T-helper 2 cell treated with Interferon-gamma antibody and Interleukin-4, amounts not matched to agents 5 μg/mL and 100 μg/mL, for 36 hours (primary cell): Measurements from ENCODE around the gene MTUS2.
A peak's percentile ranks its signal among the peaks of the same experiment; 100 is the strongest.

Experiments
- DNase-seq: peaks from one replicate; pipeline ENCODE4 v3.0.0; 2021; ENCODE audit warnings: low spot score
- H3K27ac Mint-ChIP-seq: one replicate; pipeline ENCODE4 v1.8.0; 2021; ENCODE audit warnings: mild to moderate bottlenecking, mixed read lengths
- H3K27me3 Mint-ChIP-seq: one replicate; pipeline ENCODE4 v1.8.0; 2021; ENCODE audit warnings: low read depth, mixed read lengths
- H3K36me3 Mint-ChIP-seq: one replicate; pipeline ENCODE4 v1.8.0; 2021; ENCODE audit warnings: low read depth, mixed read lengths
- H3K4me1 Mint-ChIP-seq: one replicate; pipeline ENCODE4 v1.8.0; 2021; ENCODE audit warnings: low read depth, mixed read lengths
- H3K4me3 Mint-ChIP-seq: one replicate; pipeline ENCODE4 v1.8.0; 2022; ENCODE audit warnings: mild to moderate bottlenecking, moderate library complexity, mixed read lengths
- H3K9me3 Mint-ChIP-seq: one replicate; pipeline ENCODE4 v1.8.0; 2021; ENCODE audit warnings: mixed read lengths

The MTUS2 gene

GRCh38 chr13:29503041-29503837, 683.1 kb downstream of the MTUS2 start:
- H3K4me3 Mint-ChIP-seq: no peak overlapping the region
- H3K9me3 Mint-ChIP-seq: no peaks in the 10 kb centered on the region
- no peak for DNase-seq
- H3K4me1 Mint-ChIP-seq: no peaks in the 10 kb centered on the region
- no peaks in the 10 kb centered on the region for H3K36me3 Mint-ChIP-seq
- H3K27ac Mint-ChIP-seq: no peak overlapping the region
- H3K27me3 Mint-ChIP-seq: peaks cover 6% of the 10 kb centered on the region

GRCh38 chr13:29504691-29505090, 684.6 kb downstream of the MTUS2 start:
- peaks cover 6% of the 10 kb centered on the region for H3K27me3 Mint-ChIP-seq
- no peak overlapping the region for H3K4me3 Mint-ChIP-seq
- H3K27ac Mint-ChIP-seq: no peak overlapping the region
- no peaks in the 10 kb centered on the region for H3K9me3 Mint-ChIP-seq
- H3K4me1 Mint-ChIP-seq: peaks cover 3% of the 10 kb centered on the region
- DNase-seq: no peak
- no peaks in the 10 kb centered on the region for H3K36me3 Mint-ChIP-seq

- Mint-ChIP-seq H3K9me3 (no peaks in the 10 kb centered on the region), H3K27ac (no peak overlapping the region), H3K27me3 (peaks cover 4% of the 10 kb centered on the region), H3K36me3 (no peaks in the 10 kb centered on the region), H3K4me3 (no peak overlapping the region), H3K4me1 (peaks cover 3% of the 10 kb centered on the region)
- DNase-seq: no peak
Measured at GRCh38 chr13:29505511-29505910, 685.4 kb downstream of the MTUS2 start.

GRCh38 chr13:29505950-29506349, 685.8 kb downstream of the MTUS2 start:
- Mint-ChIP-seq H3K27me3 (peaks cover 4% of the 10 kb centered on the region), H3K9me3 (no peaks in the 10 kb centered on the region), H3K4me1 (peaks cover 3% of the 10 kb centered on the region), H3K36me3 (no peaks in the 10 kb centered on the region), H3K4me3 (no peak overlapping the region), H3K27ac (no peak overlapping the region)
- DNase-seq: no peak

- peaks cover 4% of the 10 kb centered on the region for H3K27me3 Mint-ChIP-seq
- H3K27ac Mint-ChIP-seq: no peak overlapping the region
- DNase-seq: no peak
- H3K4me1 Mint-ChIP-seq: peaks cover 3% of the 10 kb centered on the region
- no peak overlapping the region for H3K4me3 Mint-ChIP-seq
- peaks cover 8% of the 10 kb centered on the region for H3K36me3 Mint-ChIP-seq
- H3K9me3 Mint-ChIP-seq: no peaks in the 10 kb centered on the region
Measured at GRCh38 chr13:29507356-29507755, 687.2 kb downstream of the MTUS2 start.

- H3K36me3 Mint-ChIP-seq: peaks cover 9% of the 10 kb centered on the region
- peak; percentile 54 for DNase-seq
- peaks cover 3% of the 10 kb centered on the region for H3K4me1 Mint-ChIP-seq
- no peak overlapping the region for H3K27ac Mint-ChIP-seq
- no peaks in the 10 kb centered on the region for H3K9me3 Mint-ChIP-seq
- H3K4me3 Mint-ChIP-seq: no peak overlapping the region
- peaks cover 4% of the 10 kb centered on the region for H3K27me3 Mint-ChIP-seq
Measured at GRCh38 chr13:29508130-29508875, 688.2 kb downstream of the MTUS2 start.

GRCh38 chr13:29508876-29509252, 688.7 kb downstream of the MTUS2 start:
- peaks cover 12% of the 10 kb centered on the region for H3K36me3 Mint-ChIP-seq
- no peak for DNase-seq
- H3K4me1 Mint-ChIP-seq: peaks cover 3% of the 10 kb centered on the region
- no peaks in the 10 kb centered on the region for H3K9me3 Mint-ChIP-seq
- no peak overlapping the region for H3K4me3 Mint-ChIP-seq
- H3K27me3 Mint-ChIP-seq: no peaks in the 10 kb centered on the region
- no peak overlapping the region for H3K27ac Mint-ChIP-seq

GRCh38 chr13:29509999-29510589, 690.0 kb downstream of the MTUS2 start:
- no peak overlapping the region for H3K4me3 Mint-ChIP-seq
- H3K27ac Mint-ChIP-seq: no peak overlapping the region
- no peak for DNase-seq
- H3K27me3 Mint-ChIP-seq: no peaks in the 10 kb centered on the region
- no peaks in the 10 kb centered on the region for H3K9me3 Mint-ChIP-seq
- peaks cover 3% of the 10 kb centered on the region for H3K4me1 Mint-ChIP-seq
- peaks cover 14% of the 10 kb centered on the region for H3K36me3 Mint-ChIP-seq

GRCh38 chr13:29510651-29511084, 690.5 kb downstream of the MTUS2 start:
- Mint-ChIP-seq H3K9me3 (no peaks in the 10 kb centered on the region), H3K27me3 (no peaks in the 10 kb centered on the region), H3K4me3 (no peak overlapping the region), H3K4me1 (peaks cover 3% of the 10 kb centered on the region), H3K27ac (no peak overlapping the region), H3K36me3 (peaks cover 15% of the 10 kb centered on the region)
- DNase-seq: no peak

- H3K27ac Mint-ChIP-seq: no peak overlapping the region
- H3K36me3 Mint-ChIP-seq: peaks cover 20% of the 10 kb centered on the region
- no peak overlapping the region for H3K4me3 Mint-ChIP-seq
- peaks cover 3% of the 10 kb centered on the region for H3K4me1 Mint-ChIP-seq
- H3K9me3 Mint-ChIP-seq: no peaks in the 10 kb centered on the region
- no peaks in the 10 kb centered on the region for H3K27me3 Mint-ChIP-seq
- no peak for DNase-seq
Measured at GRCh38 chr13:29511106-29511796, 691.1 kb downstream of the MTUS2 start.

- Mint-ChIP-seq H3K4me1 (peaks cover 3% of the 10 kb centered on the region), H3K27me3 (no peaks in the 10 kb centered on the region), H3K4me3 (no peak overlapping the region), H3K36me3 (peaks cover 24% of the 10 kb centered on the region), H3K9me3 (no peaks in the 10 kb centered on the region), H3K27ac (no peak overlapping the region)
- DNase-seq: no peak
Measured at GRCh38 chr13:29511980-29512379, 691.8 kb downstream of the MTUS2 start.

- Mint-ChIP-seq H3K36me3 (peaks cover 30% of the 10 kb centered on the region), H3K4me1 (peaks cover 3% of the 10 kb centered on the region), H3K9me3 (no peaks in the 10 kb centered on the region), H3K27me3 (no peaks in the 10 kb centered on the region), H3K27ac (no peak overlapping the region), H3K4me3 (no peak overlapping the region)
- no peak for DNase-seq
Measured at GRCh38 chr13:29513002-29513980, 693.2 kb downstream of the MTUS2 start.
